H54 (cell line): Measurements from ENCODE around the gene TTBK1.
"Not testable (repeated sequence)": the region's sequence is repeated elsewhere in the genome, so short reads cannot be mapped to it uniquely, and the experiment has no call there.

Source experiments
- DNase-seq: peaks from one replicate; pipeline ENCODE4 v3.0.0; 2011; ENCODE audit warnings: low spot score, mixed read lengths; ENCODE audit not compliant: insufficient read length
- FAIRE-seq: peaks from 3 replicates; lab custom pipeline; 2011; peaks lifted over from hg19 to GRCh38; lab: Jason Lieb, UNC
- POLR2A ChIP-seq: IDR thresholded peaks from 2 replicates; pipeline ENCODE4 v1.6.1; 2011; ENCODE audit warnings: low read depth, mild to moderate bottlenecking, low read length

TTBK1 gene

DNA sequence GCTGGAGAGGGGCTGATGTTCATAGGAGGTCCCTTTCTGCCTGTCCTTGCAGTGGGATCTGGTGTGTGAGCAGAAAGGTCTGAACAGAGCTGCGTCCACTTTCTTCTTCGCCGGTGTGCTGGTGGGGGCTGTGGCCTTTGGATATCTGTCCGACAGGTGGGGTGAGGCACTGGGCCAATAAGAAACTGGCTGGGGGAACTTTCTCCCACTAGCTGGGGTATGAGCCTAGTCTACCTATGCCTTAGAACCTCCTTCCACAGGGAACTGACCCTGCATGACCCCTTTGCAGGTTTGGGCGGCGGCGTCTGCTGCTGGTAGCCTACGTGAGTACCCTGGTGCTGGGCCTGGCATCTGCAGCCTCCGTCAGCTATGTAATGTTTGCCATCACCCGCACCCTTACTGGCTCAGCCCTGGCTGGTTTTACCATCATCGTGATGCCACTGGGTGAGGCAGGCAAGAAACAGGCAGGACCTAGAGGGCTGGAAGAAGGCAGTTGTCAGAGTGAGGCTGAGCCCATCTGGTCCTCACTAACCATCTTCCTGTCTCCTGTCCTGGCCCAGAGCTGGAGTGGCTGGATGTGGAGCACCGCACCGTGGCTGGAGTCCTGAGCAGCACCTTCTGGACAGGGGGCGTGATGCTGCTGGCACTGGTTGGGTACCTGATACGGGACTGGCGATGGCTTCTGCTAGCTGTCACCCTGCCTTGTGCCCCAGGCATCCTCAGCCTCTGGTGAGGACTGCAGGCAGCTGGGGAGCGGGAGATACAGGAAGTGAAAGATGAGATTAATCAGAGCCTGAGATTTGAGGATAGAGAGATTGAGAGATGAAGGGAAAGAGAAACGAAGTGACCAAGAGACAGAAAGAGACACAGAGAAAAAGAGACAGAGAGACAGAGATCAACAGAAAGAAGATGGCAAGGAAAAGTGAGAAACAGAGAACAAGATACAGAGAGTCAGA, 56.3 kb downstream of the TTBK1 start:
- FAIRE-seq = no peak
- no peak for TF ChIP-seq POLR2A
- DNase-seq = no peak

DNA sequence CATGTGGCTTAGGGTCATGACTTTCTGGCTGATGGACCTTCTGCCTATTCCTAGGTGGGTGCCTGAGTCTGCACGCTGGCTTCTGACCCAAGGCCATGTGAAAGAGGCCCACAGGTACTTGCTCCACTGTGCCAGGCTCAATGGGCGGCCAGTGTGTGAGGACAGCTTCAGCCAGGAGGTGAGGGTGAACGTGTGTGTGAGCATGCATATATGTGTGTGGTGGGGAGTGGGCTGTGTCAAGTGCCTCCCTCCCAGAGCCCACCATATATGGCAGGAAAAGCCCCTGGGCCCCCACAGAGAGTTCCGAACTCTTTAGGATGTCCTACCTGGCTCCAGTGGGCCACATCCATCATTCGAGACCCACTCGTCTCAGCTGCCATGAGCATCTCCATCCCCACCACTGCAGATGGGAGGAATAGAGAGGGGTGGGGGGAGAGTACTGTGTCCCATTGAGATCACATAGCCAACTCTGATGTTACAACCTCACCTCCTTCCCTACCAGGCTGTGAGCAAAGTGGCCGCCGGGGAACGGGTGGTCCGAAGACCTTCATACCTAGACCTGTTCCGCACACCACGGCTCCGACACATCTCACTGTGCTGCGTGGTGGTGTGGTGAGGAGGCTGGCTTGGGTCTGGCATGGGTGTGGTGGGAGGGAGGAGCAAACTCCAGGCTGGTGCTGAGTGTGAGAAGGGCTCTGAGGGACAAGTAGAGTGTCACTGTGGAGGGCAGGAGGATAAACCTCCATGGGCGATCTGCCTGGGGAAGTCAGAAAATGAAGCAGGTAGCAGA, 58.0 kb downstream of the TTBK1 start:
- TF ChIP-seq POLR2A = no peak
- DNase-seq (no peak), FAIRE-seq (no peak)

DNA sequence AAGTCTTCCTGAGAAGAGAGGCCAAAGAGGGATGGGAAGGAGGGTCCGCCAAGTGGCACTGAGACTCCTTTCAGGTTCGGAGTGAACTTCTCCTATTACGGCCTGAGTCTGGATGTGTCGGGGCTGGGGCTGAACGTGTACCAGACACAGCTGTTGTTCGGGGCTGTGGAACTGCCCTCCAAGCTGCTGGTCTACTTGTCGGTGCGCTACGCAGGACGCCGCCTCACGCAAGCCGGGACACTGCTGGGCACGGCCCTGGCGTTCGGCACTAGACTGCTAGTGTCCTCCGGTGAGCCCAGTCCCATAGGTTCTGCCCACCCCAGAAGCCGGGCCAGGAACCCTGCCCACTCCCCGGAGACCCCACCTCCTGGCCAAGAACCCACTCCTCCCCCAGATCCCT, 58.8 kb downstream of the TTBK1 start:
- no peak for FAIRE-seq
- TF ChIP-seq POLR2A = no peak
- DNase-seq = no peak

DNA sequence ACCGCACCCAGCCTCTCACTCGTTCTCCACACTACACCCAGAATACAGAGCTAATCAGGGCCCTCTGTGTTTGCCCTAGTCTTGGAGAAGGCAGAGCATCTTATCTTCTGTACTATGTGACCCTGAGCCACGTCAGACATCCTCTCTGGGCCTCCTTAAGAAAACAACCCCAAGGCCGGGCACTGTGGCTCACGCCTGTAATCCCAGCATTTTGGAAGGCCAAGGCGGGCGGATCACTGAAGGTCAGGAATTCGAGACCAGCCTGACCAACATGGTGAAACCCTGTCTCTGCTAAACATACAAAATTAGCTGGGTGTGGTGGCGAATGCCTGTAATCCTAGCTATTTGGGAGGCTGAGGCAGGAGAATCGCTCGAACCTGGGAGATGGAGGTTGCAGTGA, 59.7 kb downstream of the TTBK1 start:
- FAIRE-seq, DNase-seq: not testable (repeated sequence)

DNA sequence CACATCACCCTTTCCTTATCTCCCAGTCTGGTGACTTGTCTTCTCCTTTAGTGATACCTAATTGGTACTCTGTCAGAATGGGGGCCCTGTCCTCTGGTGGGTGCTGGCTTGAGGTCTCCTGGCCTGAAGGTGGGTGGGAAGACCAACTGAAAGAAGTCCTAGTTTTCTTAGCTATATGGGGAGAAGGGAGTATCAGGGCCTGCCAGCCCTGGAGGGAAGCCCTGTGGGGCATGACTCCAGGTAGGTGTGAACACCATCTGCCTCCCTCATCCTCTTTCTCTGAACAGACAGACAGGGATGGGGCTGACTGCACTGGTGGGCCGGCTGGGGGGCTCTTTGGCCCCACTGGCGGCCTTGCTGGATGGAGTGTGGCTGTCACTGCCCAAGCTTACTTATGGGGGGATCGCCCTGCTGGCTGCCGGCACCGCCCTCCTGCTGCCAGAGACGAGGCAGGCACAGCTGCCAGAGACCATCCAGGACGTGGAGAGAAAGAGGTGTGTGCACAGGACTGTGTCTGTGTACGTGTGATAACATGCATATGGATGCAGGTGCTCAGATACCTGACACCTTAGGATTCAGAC, 60.6 kb downstream of the TTBK1 start:
- TF ChIP-seq POLR2A = no peak
- FAIRE-seq = no peak

DNA sequence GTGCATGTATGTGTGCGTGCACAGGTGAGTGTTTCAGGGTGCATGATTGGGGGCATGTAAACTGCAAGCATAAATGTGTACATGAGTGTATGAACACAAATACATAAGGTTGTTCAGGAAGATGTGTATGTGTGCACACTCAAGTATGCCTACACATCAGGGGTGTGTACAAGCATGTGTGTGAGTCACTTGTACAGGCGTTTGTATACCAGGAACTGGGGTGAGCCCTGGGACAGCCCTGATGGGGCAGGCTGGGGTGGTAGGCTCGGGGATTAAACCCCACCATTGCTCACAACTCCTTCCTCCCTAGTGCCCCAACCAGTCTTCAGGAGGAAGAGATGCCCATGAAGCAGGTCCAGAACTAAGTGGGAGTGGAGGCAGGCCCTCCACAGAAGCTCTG, 61.1 kb downstream of the TTBK1 start:
- TF ChIP-seq POLR2A = no peak
- DNase-seq (no peak), FAIRE-seq (no peak)

More for the DNA sequence above, 60.6 kb downstream of the TTBK1 start:
- no peak for DNase-seq

DNA sequence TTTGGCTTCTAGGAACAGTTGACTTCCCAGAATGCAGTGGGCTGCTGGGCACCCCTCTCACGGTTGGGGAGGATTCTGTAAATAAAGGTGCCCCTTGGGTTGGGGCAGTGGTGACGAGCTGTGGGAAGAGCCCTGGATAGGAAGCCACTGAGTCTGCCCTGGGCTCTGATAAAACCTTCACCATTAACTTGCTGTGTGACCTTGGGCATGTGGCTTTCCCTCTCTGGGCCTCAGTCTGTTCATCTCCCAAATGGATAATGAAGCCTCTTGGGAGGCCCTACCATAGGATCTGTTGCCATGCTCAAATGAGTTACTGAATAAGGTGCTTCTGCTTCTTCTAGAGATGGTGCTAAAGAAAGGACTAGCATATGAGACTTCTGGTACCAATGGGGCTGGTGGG, 61.6 kb downstream of the TTBK1 start:
- DNase-seq (no peak), FAIRE-seq (no peak)
- TF ChIP-seq POLR2A = no peak

DNA sequence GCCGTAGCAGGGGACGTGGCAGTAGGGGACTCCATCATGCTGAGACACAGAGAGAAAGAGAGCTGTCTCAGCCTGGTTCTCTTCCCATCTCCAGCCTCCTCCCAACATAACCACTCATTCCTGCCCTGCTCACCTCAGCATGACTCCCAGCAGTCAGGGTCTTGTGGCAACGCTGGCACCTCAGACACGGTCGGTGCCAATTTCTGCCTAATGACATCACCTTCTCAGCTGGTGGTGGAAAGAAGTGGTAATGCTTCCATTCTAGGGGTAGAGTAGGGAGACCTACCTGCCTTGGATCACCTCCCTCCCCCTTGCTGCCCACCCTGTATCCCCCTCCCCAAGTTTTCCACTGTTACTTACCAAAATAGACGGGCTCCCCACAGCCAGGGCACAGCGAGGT, 62.8 kb downstream of the TTBK1 start:
- no peak for TF ChIP-seq POLR2A
- no peak for DNase-seq
- no peak for FAIRE-seq

DNA sequence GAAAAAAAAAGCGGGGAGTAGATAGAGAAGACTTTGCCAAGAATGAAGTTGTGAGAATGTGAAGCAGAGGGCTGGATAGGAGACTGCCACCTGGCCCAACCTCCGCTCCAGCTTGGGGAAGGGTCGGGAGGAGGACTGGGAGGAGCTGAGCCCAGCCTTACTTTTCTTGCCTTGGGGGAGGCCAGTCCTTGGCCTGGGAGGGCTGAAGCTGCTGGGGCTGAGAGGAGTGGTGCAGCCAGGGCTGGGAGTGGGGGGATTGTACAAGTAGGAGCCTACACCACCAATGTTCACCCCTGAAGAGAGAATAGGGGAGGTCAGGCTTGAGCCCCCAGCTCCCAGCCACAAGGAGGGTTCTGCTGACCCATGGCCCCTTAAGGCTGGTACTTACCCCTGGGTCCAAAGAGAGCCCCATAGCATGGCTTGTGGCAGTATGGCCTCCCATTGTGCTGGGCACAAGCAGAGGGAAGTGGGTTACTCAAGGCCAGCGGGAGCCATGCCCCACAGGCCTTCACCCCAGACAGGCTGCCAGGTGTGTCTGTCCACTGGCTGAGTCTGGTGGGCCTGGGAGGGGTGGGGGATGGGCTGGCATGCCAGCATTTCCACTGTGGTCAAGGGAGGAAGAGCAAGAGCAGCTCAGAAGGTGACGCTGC, 64.3 kb downstream of the TTBK1 start:
- FAIRE-seq (no peak), DNase-seq (no peak)
- no peak for TF ChIP-seq POLR2A

DNA sequence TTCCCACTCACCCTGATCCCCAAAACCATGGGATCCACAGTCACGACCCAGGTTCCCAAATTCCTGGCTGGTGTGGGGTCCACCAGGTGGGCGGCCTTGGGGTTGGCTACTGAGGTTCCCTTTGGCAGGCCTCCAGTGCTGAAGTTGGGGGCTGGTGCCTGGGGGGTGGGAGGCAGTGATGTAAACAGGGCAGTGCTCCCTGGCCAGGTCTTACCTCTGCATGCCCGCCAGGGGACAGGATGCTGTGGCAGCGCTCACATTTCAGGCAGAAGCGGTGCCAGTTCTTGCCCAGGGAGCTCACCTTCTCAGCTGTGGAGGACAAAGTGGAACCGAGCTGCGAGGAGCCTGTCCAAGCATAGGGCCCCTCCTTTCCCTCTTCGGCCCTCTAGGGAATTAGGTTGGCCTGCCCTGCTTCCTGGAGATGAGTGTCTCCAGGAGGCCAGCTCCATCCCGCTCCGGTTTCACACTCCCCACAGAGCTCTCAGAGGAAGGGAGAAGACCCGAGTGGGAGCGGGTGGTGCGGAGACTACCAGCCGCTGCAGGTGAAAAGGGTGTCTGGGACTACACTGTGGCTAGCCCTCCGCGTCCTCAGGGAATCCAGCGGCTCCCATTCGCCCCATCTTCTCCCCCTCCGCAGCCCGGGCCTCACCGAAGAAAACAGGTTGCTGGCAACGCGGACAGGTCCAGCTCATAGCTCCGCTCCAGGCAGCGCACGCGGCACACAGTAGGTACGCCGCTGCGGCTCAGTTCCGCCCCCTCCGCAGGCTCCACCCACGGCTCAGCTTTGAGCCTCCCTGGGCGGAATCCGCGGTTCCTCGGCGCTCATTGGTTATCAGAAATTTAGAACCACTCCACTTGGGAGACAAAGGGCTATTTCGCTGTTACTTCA, 65.1 kb downstream of the TTBK1 start, which contains the start of gene CRIP3:
TSS of gene CRIP3 (minus strand) at position 726 of the 889 bp plus-strand sequence. CDS start at position 692, 34 bp downstream.
- no peak for TF ChIP-seq POLR2A
- FAIRE-seq (no peak), DNase-seq (no peak)

DNA sequence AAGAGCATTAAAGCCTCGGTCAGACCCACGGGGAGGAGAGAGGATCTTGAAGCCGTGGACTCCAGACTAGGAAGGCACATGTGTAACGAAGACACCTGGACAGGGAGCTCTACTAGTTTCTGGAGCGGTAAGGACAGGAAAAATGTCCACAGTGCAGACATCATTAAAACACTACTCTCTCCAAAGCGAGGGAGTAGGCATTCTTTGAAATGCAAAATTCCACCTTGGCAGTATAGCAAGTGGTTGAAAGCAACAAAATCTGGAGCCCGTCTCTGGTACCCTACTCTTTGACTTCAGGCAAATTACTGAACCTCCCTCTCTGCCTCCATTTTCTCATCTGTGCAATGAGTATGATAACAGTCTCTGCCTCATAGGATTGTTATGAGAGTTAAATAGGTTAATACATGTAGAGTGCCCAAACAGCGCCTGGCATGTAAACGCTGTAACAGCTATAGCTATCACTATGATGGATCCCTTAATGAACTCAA, 65.8 kb downstream of the TTBK1 start:
- no peak for DNase-seq
- TF ChIP-seq POLR2A = no peak
- FAIRE-seq = no peak

DNA sequence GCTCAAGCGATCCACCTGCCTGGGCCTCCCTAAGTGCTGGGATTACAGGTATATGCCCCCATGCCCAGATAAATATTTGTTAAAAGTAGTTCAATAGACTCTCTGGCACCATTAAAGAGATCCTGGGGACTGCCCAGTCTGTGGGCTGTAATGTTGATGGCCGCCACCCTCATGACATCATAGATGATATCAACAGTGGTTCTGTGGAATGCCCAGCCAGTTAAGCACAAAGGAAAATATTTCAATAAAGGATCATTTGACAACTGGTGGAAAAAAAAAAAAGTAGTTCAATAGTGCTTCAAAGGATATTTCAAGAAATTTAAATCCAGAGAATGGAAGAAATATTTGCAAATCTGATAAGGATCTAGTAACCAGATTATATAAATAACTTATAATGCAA, 66.9 kb downstream of the TTBK1 start:
- FAIRE-seq (no peak), DNase-seq (no peak)
- no peak for TF ChIP-seq POLR2A
